HT1080 (cell line): Measurements from ENCODE around the gene THUMPD2. TPM values are rescaled to one million over a fixed set of nuclear protein-coding genes. Genes with fewer than 3 reads are reported as not detected.

ENCODE experiments used
- total RNA-seq: library from RNA; depleted of rRNA; stranded (reverse); fragments of >200 nt; shearing (Covaris generic); gene quantifications from 2 replicates; pipeline ENCODE4 v1.2.3, GENCODE V29; 2014; rRNA removed

Gene THUMPD2
- total RNA-seq, 1 experiment from 2014 or later = 7.8 TPM

Other genes starting within 250 kb of the THUMPD2 start
- gene TMEM178A, start 113.3 kb downstream of the THUMPD2 start, total RNA-seq = not detected in 2 replicates